ENCODE measurements around the gene PRKCB. TPM values are rescaled to one million over a fixed set of nuclear protein-coding genes. Genes with fewer than 3 reads are reported as not detected.
A peak's percentile ranks its signal among the peaks of the same experiment; 100 is the strongest.
"Not testable (repeated sequence)": the region's sequence is repeated elsewhere in the genome, so short reads cannot be mapped to it uniquely, and the experiment has no call there.

Gene PRKCB
- total RNA-seq, 1 experiment from 2014 or later = not detected

DNA sequence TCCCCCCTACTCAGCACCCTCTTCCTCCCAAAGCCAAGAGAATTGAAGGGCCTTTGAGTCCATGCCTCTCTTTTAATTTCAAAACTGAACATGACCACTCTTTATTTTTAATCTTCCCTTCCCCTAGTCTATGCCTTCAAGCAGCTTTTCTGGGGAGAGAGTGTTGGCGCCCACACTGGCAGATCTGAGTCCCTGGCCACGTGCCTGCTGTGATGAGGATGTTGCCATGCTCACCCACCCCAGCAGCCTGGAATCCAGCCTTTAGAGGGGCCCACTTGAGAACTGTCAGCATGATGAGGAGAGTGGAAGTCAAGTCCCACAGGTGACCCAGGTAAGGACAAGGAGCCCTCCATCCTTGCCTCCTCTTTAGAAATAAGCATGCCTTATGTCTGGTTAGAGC is 400.0 kb downstream of the PRKCB start:
- H3K36me3 Mint-ChIP-seq (ENCODE audit: insufficient read depth, unreplicated experiment) = no peaks in the 10 kb centered on the region

DNA sequence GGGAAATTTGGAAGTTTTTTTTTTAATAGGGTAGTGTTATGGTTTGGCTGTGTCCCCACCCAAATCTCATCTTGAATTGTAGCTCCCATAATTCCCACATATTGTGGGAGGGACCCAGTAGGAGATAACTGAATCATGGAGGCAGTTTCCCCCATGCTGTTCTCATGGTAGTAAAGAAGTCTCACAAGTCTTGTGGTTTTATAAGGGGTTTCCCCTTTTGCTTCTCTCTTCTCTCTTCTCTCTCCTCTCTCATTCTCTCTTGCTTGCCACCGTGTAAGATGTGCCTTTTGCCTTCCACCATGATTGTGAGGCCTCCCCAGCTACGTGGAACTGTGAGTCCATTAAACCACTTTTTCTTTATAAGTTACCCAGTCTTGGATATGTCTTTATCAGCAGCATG is 403.1 kb downstream of the PRKCB start:
- H3K36me3 Mint-ChIP-seq (ENCODE audit: insufficient read depth, unreplicated experiment); H3K4me3 Mint-ChIP-seq (ENCODE audit: unreplicated experiment); H3K4me1 Mint-ChIP-seq (ENCODE audit: insufficient read depth, unreplicated experiment); H3K27ac Mint-ChIP-seq (ENCODE audit: low read depth, unreplicated experiment); DNase-seq (ENCODE audit: unreplicated experiment); H3K27me3 Mint-ChIP-seq (ENCODE audit: insufficient read depth, unreplicated experiment); POLR2A ChIA-PET; intact Hi-C loops (cut with micrococcal nuclease); BruUV-seq (replicated peaks): not testable (repeated sequence)
- H3K9me3 Mint-ChIP-seq (ENCODE audit: unreplicated experiment) = peaks cover 26% of the 10 kb centered on the region
- CTCF ChIA-PET = interaction anchor here (0.6 to 1.6 kb wide), 3 partner anchors 14 to 190 kb away, joined by 3 to 6 read pairs (median 4); no protein-coding TSS in a partner anchor

More for the DNA sequence above, 400.0 kb downstream of the PRKCB start:
- Mint-ChIP-seq H3K9me3 (ENCODE audit: unreplicated experiment) (peaks cover 26% of the 10 kb centered on the region), H3K4me1 (ENCODE audit: insufficient read depth, unreplicated experiment) (no peaks in the 10 kb centered on the region), H3K27ac (ENCODE audit: low read depth, unreplicated experiment) (no peak overlapping the region), H3K27me3 (ENCODE audit: insufficient read depth, unreplicated experiment) (no peaks in the 10 kb centered on the region), H3K4me3 (ENCODE audit: unreplicated experiment) (no peak overlapping the region)
- no TSS peak for BruUV-seq (replicated peaks)
- ChIA-PET POLR2A (no interaction called here), CTCF (interaction anchor here (1.4 kb wide), 1 partner anchor 17 kb away, joined by 8 read pairs; no protein-coding TSS in a partner anchor)
- DNase-seq (ENCODE audit: unreplicated experiment) = no peak
- intact Hi-C loops (cut with micrococcal nuclease) = no loop called here
- TF ChIP-seq, protein P1, sequence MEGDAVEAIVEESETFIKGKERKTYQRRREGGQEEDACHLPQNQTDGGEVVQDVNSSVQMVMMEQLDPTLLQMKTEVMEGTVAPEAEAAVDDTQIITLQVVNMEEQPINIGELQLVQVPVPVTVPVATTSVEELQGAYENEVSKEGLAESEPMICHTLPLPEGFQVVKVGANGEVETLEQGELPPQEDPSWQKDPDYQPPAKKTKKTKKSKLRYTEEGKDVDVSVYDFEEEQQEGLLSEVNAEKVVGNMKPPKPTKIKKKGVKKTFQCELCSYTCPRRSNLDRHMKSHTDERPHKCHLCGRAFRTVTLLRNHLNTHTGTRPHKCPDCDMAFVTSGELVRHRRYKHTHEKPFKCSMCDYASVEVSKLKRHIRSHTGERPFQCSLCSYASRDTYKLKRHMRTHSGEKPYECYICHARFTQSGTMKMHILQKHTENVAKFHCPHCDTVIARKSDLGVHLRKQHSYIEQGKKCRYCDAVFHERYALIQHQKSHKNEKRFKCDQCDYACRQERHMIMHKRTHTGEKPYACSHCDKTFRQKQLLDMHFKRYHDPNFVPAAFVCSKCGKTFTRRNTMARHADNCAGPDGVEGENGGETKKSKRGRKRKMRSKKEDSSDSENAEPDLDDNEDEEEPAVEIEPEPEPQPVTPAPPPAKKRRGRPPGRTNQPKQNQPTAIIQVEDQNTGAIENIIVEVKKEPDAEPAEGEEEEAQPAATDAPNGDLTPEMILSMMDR (IDR thresholded peaks at IDR 0.05; ENCODE audit: unreplicated experiment) = no peak

DNA sequence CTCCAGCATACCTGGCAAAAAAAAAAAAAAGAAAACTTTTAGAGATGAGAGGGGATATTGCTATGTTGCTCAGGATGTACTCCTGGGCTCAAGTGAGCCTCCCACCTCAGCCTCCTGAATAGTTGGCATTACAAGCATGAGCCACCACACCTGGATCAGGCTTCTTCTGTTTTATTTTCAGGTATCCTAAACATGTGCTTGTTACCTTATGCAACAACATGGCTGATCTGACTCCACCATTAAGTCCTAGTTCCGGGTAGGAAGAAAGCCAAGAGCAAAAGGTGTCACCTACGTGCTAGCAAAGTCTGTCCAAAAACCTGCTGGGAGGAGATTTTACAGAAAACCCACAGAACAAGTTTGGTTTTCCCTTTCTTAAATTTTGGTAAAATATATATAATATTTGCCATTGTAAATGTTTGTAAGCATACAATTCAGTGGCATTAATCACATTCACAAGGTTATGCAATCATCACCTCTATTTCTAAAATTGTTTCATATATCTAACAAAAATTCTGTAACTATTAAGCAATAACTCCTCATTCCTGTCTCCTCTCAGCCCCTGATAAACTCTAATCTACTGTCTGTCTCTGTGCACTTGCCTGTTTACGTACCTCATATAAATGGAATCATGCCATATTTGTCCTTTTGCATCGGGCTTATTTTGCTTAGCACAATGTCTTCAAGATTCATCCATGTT is 411.3 kb downstream of the PRKCB start:
- intact Hi-C loops (cut with micrococcal nuclease) = no loop called here
- ChIA-PET CTCF (interaction anchor here (0.6 to 1.2 kb wide), 2 partner anchors 8 to 597 kb away, joined by 3 read pairs; no protein-coding TSS in a partner anchor), POLR2A (no interaction called here)
- Mint-ChIP-seq H3K4me1 (ENCODE audit: insufficient read depth, unreplicated experiment) (no peaks in the 10 kb centered on the region), H3K36me3 (ENCODE audit: insufficient read depth, unreplicated experiment) (no peaks in the 10 kb centered on the region), H3K27ac (ENCODE audit: low read depth, unreplicated experiment) (no peak overlapping the region), H3K9me3 (ENCODE audit: unreplicated experiment) (no peaks in the 10 kb centered on the region), H3K4me3 (ENCODE audit: unreplicated experiment) (no peak overlapping the region), H3K27me3 (ENCODE audit: insufficient read depth, unreplicated experiment) (peaks cover 34% of the 10 kb centered on the region)
- BruUV-seq (replicated peaks) = no TSS peak
- no peak for DNase-seq (ENCODE audit: unreplicated experiment)
- TF ChIP-seq, protein P1 (IDR thresholded peaks at IDR 0.05; ENCODE audit: unreplicated experiment) = no peak

DNA sequence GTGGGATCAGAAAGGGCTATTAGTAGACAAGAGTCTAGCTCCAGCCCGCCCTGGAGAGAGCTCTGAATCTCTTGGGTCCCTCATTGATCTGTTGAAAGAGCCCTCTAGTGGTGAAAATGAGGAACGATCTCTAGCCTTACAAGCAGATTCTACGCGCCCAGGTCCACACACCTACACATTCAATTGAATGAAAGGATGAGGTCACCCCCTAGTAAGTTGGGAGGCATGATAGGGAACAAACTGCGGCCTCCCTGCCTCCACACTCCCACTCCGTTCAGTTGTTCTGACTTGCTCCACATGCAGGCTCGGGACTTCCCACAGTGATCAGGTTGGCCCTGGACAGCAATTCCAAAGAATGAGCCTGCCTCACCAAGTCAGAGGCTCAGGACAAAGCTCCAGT is 417.4 kb downstream of the PRKCB start:
- BruUV-seq (replicated peaks) = no TSS peak
- TF ChIP-seq, protein P1 (IDR thresholded peaks at IDR 0.05; ENCODE audit: unreplicated experiment) = peak; percentile 61
- Mint-ChIP-seq H3K27ac (ENCODE audit: low read depth, unreplicated experiment) (no peak overlapping the region), H3K4me3 (ENCODE audit: unreplicated experiment) (no peak overlapping the region), H3K27me3 (ENCODE audit: insufficient read depth, unreplicated experiment) (peaks cover 52% of the 10 kb centered on the region), H3K9me3 (ENCODE audit: unreplicated experiment) (no peaks in the 10 kb centered on the region), H3K36me3 (ENCODE audit: insufficient read depth, unreplicated experiment) (no peaks in the 10 kb centered on the region), H3K4me1 (ENCODE audit: insufficient read depth, unreplicated experiment) (peaks cover 6% of the 10 kb centered on the region)
- ChIA-PET CTCF (interaction anchor here (0.6 to 8.6 kb wide), 61 partner anchors 8 to 547 kb away, joined by 3 to 96 read pairs (median 5); no protein-coding TSS in a partner anchor), POLR2A (no interaction called here)
- DNase-seq (ENCODE audit: unreplicated experiment) = peak; percentile 60
- intact Hi-C loops (cut with micrococcal nuclease) = loop anchor here (1.0 to 2.0 kb wide), 3 partner anchors 210 to 251 kb away; no protein-coding TSS in a partner anchor
